WERI-Rb-1 (cell line): Measurements from ENCODE around the gene NEIL3.

Source experiments
- DNase-seq: peaks from one replicate; pipeline ENCODE4 v3.0.0-alpha.2; 2020
- H3K27ac ChIP-seq: fragments of 250-450 bp; sonication (Bioruptor Pico); 2 replicates; pipeline ENCODE4 v1.5.1; 2020; ENCODE audit warnings: mild to moderate bottlenecking, moderate library complexity
- H3K27me3 ChIP-seq: fragments of 250-450 bp; sonication (Bioruptor Pico); 2 replicates; pipeline ENCODE4 v1.5.1; 2021; ENCODE audit warnings: mild to moderate bottlenecking, low read depth, moderate library complexity; ENCODE audit not compliant: insufficient read depth, severe bottlenecking
- H3K36me3 ChIP-seq: fragments of 250-450 bp; sonication (Bioruptor Pico); 2 replicates; pipeline ENCODE4 v1.5.1; 2020; ENCODE audit warnings: mild to moderate bottlenecking, moderate library complexity
- H3K4me3 ChIP-seq: 2 replicates; pipeline ENCODE4 v1.5.1; 2011; ENCODE audit warnings: low read depth, mild to moderate bottlenecking, control low read depth, low read length
- H3K9me3 ChIP-seq: fragments of 250-450 bp; sonication (Bioruptor Pico); 2 replicates; pipeline ENCODE4 v1.5.1; 2021; ENCODE audit warnings: mild to moderate bottlenecking, moderate library complexity; ENCODE audit not compliant: severe bottlenecking
- TF ChIP-seq, protein P1 (sequence below): IDR thresholded peaks from 2 replicates; pipeline ENCODE4 v1.5.1; 2011; ENCODE audit warnings: low read depth, mild to moderate bottlenecking, control low read depth, inconsistent platforms, low read length

The NEIL3 gene

DNA sequence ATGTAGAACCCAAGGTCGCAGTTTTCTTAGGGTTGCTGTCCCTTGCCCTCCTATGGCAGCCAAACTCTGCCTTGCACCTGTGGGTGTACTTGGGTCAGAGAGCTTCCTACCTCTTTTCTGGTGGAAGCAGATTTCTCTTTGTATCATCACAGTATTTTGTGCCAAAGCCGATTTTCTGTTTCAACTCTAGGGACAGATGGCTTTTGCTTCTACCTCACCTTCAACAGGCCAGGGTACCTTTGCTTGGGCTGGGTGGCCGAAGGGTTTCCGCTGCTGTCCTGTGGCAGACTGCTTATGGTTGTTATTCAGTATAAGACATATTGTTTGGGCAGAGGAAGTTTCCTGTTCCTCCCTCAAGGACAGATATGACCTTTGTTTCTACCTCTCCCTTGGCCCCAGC lies 22.4 kb downstream of the NEIL3 start:
- H3K4me3 ChIP-seq, result no peak overlapping the region
- TF ChIP-seq, protein P1, sequence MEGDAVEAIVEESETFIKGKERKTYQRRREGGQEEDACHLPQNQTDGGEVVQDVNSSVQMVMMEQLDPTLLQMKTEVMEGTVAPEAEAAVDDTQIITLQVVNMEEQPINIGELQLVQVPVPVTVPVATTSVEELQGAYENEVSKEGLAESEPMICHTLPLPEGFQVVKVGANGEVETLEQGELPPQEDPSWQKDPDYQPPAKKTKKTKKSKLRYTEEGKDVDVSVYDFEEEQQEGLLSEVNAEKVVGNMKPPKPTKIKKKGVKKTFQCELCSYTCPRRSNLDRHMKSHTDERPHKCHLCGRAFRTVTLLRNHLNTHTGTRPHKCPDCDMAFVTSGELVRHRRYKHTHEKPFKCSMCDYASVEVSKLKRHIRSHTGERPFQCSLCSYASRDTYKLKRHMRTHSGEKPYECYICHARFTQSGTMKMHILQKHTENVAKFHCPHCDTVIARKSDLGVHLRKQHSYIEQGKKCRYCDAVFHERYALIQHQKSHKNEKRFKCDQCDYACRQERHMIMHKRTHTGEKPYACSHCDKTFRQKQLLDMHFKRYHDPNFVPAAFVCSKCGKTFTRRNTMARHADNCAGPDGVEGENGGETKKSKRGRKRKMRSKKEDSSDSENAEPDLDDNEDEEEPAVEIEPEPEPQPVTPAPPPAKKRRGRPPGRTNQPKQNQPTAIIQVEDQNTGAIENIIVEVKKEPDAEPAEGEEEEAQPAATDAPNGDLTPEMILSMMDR, result no peak
- H3K9me3 ChIP-seq, result no peaks in the 10 kb centered on the region
- H3K27ac ChIP-seq, result no peak overlapping the region
- no peak for DNase-seq
- peaks cover 23% of the 10 kb centered on the region for H3K36me3 ChIP-seq
- H3K27me3 ChIP-seq, result no peaks in the 10 kb centered on the region

DNA sequence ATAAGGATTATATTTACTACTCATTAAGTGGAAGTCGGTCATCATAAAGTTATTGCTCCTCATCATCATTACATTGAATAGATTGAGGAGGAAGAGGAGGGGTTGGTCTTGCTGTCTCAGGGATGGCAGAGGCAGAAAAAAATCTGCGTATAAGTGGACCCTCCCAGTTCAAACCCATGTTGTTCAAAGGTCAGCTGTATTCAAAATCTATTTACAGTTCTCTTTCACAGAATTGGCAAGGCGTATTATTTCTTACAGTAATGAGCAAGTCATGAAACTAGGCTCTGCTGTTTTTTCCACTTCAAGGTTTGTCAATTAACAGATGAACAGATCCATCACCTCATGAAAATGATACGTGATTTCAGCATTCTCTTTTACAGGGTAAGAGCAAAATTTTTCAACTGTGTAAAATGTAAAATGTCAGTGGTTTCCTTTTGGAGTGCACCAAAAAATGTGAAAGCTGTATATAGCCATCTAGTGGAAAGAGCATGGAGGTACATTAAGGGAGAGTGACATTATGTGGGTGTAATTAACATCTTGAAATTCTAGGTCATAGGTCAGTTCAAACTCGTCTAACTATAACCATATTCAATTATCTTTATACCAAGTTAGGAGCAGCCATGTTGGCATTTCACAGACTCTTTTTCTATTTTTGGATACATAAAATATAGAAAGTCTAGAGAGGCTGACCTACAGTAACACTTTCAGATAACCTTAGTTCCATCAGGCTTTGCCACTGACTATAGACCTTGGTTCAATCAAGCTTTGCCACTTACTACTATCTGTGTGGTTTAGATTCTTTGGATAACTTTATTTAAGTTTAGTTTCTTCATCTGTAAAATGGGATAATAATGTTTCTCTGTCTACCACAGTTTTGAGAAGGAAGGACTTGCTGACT lies 30.1 kb downstream of the NEIL3 start:
- H3K9me3 ChIP-seq, result no peaks in the 10 kb centered on the region
- TF ChIP-seq, protein P1, result peak; percentile 37; the same call in 1 of the 2 replicates
- no peak overlapping the region for H3K27ac ChIP-seq
- DNase-seq, result no peak
- peaks cover 22% of the 10 kb centered on the region for H3K36me3 ChIP-seq
- no peaks in the 10 kb centered on the region for H3K27me3 ChIP-seq
- H3K4me3 ChIP-seq, result no peak overlapping the region

DNA sequence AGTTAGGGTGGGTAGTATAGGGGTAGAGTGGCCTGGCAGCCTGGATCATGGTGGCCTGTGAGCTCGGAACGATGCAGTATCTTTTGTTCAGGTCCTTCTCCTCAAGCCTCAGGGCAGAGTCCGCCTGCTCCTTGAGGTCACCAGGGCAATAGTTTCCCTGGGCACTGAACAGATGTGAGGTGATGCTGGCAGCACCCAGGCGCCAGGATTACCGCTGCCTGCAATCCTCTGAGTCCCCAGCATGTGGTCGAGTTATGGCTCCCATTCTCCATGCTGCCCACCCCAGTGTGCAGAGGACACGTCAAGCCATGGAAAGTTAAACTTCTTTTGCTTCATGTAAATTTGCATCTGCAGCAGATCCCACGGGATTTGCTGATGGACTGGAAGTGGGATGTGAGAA lies 38.7 kb downstream of the NEIL3 start:
- Histone ChIP-seq H3K4me3 (no peak overlapping the region), H3K27ac (no peak overlapping the region), H3K27me3 (no peaks in the 10 kb centered on the region), H3K36me3 (peaks cover 21% of the 10 kb centered on the region; the same call in 1 of the 2 replicates), H3K9me3 (no peaks in the 10 kb centered on the region)
- TF ChIP-seq, protein P1, result no peak
- DNase-seq, result no peak

DNA sequence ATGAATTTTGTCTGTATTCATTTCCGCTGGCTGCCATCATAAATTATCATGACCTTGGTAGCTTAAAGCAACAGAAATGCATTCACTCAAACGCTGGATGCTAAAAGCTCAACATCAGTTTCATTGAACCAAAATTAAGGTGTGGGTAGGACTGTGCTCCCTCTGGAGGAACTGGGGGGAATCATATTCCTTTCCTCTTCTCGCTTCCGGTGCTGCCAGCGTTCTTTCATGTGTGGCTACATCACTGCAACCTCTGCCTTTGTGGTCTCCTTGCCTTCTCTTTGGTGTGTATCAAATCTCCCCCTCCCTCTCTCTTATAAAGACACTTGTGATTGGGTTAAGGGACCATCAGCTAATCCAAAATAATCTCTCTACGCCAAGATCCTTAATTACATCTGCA lies 39.5 kb downstream of the NEIL3 start:
- no peak for DNase-seq
- no peak overlapping the region for H3K4me3 ChIP-seq
- H3K36me3 ChIP-seq, result peaks cover 26% of the 10 kb centered on the region
- TF ChIP-seq, protein P1, result no peak
- no peaks in the 10 kb centered on the region for H3K9me3 ChIP-seq
- no peaks in the 10 kb centered on the region for H3K27me3 ChIP-seq
- H3K27ac ChIP-seq, result no peak overlapping the region

DNA sequence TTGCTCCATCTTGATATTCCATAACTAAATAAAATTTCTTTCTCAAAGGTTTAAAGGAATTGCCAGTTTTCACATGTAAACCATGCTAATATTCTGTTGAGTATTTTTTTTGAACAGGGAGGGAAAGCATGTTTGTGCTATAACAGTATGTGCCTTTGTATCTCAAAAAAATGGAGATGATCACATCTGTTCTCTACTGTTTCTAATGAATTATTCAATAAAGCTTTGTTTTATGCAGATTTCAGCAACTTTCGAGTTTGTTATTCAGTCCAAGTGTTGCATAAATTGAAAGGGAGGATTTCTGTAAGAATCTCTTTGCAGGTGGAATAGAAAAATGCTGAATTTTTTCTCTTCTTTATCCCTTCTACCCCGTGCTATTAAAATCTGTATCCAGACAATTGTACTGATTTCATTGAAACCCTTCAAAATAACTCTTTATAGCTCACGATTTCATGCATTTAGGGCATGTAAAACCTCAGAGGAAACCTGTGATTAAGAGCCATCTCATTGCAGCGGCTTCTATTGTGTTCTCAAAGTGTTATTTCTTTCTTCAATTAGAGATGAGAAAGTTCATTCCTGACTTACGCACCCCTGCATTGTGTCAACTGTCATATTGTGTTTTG lies 42.1 kb downstream of the NEIL3 start:
- Histone ChIP-seq H3K27ac (no peak overlapping the region), H3K9me3 (no peaks in the 10 kb centered on the region), H3K27me3 (no peaks in the 10 kb centered on the region), H3K36me3 (peaks cover 24% of the 10 kb centered on the region), H3K4me3 (no peak overlapping the region)
- TF ChIP-seq, protein P1, result no peak
- no peak for DNase-seq
